Muscle of leg (tissue), 11 donors: ENCODE data around the gene SLC35F5. TPM values are rescaled to one million over a fixed set of nuclear protein-coding genes. Genes with fewer than 3 reads are reported as not detected.
"Not testable (repeated sequence)": the region's sequence is repeated elsewhere in the genome, so short reads cannot be mapped to it uniquely, and the experiment has no call there.

Experiments used
- DNase-seq: peaks from one replicate; pipeline ENCODE4 v3.0.0; 2013
- H3K27ac ChIP-seq: one replicate; pipeline ENCODE4 v1.5.1; 2013; ENCODE audit warnings: mild to moderate bottlenecking, low read length, control low read depth
- H3K27me3 ChIP-seq: one replicate; pipeline ENCODE4 v1.6.1; 2013; ENCODE audit warnings: low read length; ENCODE audit not compliant: control insufficient read depth, insufficient read depth
- H3K36me3 ChIP-seq: one replicate; pipeline ENCODE4 v1.6.1; 2013; ENCODE audit warnings: low read length; ENCODE audit not compliant: control insufficient read depth, insufficient read depth
- H3K4me1 ChIP-seq: one replicate; pipeline ENCODE4 v1.6.1; 2013; ENCODE audit warnings: low read length; ENCODE audit not compliant: control insufficient read depth, insufficient read depth
- H3K4me3 ChIP-seq: one replicate; pipeline ENCODE4 v1.5.1; 2013; ENCODE audit warnings: low read length, control low read depth
- H3K9me3 ChIP-seq: replicated peaks from 2 replicates; pipeline ENCODE4 v1.6.1; 2013; ENCODE audit warnings: low read depth, low read length; ENCODE audit not compliant: control insufficient read depth
- WGBS: methylation state at CpG from one replicate; pipeline ENCODE4 v1.1.5; 2013; ENCODE audit warnings: missing lambda C conversion rate; ENCODE audit not compliant: insufficient coverage; 5-methylcytosine and 5-hydroxymethylcytosine counted together
- polyA plus RNA-seq, 8 donors: library from polyadenylated mRNA; unstranded; fragments of 120-200 nt; gene quantifications; one replicate each; pipeline versions ENCODE4 v1.2.1 to v1.2.3, GENCODE V29; 2013; ENCODE audit warnings: inconsistent platforms in 1 of 8, low replicate concordance in 1 of 8; ENCODE audit not compliant: insufficient read length in 8 of 8, insufficient read depth in 1 of 8
- total RNA-seq: library from RNA; stranded (reverse); fragments of 120-200 nt; gene quantifications from one replicate; pipeline ENCODE4 v1.2.4, GENCODE V29; 2013

SLC35F5 gene
- total and polyA plus RNA-seq, 9 donors = 47.6 to 72.3 (median 55.7) TPM

DNA sequence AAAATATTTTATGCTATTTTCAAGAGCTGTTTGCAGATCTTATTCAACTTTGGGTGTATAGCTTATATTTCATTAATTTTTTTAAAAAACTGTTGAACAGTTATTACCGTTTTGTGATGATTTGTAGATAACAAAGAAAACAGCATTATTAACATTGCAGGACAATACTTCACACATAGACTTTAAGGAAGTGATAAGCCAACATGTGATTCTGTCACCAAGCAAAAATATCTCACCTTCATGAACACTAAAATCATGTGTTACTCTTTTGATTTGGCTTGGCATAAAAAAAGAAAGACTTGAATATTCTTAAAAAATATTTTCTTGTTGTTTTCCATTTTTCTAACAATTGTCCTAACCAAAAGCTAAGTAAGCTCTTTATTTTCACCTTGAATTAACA lies 33.0 kb downstream of the SLC35F5 start:
- H3K4me3 ChIP-seq = no peak overlapping the region
- whole genome bisulfite sequencing = no CpG with 5 or more reads among the region's 1 CpG
- H3K4me1 ChIP-seq = no peaks in the 10 kb centered on the region
- no peak for DNase-seq
- H3K27me3 ChIP-seq = no peaks in the 10 kb centered on the region
- no peak overlapping the region for H3K27ac ChIP-seq
- H3K36me3 ChIP-seq = peaks cover 9% of the 10 kb centered on the region
- no peaks in the 10 kb centered on the region for H3K9me3 ChIP-seq

DNA sequence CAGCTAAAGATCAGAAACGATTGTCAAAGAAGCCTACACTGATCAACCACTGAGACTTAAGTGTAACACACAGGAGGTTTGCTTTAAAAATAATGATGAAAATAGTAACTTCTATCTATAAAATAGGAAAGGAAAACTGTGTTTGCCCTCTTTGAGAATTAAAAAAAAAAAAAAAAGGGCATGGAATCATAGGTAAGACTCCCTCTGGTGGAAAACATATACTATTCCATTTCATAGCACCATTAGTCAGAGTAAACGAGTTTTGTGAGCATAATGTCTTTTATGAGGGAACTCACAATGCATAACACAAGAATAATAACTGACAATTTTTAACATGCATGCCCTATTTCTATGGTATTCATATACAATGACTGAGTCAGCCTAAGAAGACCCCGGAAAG lies 36.3 kb downstream of the SLC35F5 start:
- Histone ChIP-seq H3K27ac (no peak overlapping the region), H3K36me3 (peaks cover 17% of the 10 kb centered on the region), H3K4me3 (no peak overlapping the region), H3K4me1 (no peaks in the 10 kb centered on the region), H3K9me3 (no peaks in the 10 kb centered on the region), H3K27me3 (no peaks in the 10 kb centered on the region)
- WGBS = no CpG with 5 or more reads among the region's 3 CpGs
- peak; percentile 6 for DNase-seq

- Histone ChIP-seq H3K36me3 (peaks cover 19% of the 10 kb centered on the region), H3K27me3 (no peaks in the 10 kb centered on the region), H3K4me1 (no peaks in the 10 kb centered on the region), H3K4me3 (no peak overlapping the region), H3K27ac (no peak overlapping the region), H3K9me3 (no peaks in the 10 kb centered on the region)
- no CpG with 5 or more reads among the region's 3 CpGs for WGBS
- no peak for DNase-seq
Measured at GRCh38 chr2:113716291-113716690, 40.2 kb downstream of the SLC35F5 start.

DNA sequence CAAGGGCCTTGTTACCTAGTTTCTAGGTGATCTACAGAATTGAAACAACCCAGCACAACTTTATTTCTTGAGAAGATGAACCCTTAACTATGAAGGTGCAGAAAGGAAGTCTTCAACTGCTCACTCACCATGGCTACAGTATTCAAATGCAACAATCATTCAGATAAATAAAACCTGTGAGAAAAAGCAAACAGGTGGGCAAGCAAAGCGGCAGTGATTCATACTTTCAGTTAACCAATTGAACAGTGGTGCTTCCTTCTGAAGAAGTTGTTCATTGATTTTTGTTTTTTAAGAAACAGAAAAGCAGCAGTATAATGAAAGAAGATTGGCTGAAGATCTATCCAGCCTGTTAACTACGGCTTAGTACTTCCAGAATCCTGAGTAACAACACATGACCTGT lies 43.5 kb downstream of the SLC35F5 start:
- H3K9me3 ChIP-seq = no peaks in the 10 kb centered on the region
- H3K4me3 ChIP-seq = no peak overlapping the region
- no peak overlapping the region for H3K27ac ChIP-seq
- no peaks in the 10 kb centered on the region for H3K27me3 ChIP-seq
- no CpG with 5 or more reads among the region's 2 CpGs for WGBS
- no peaks in the 10 kb centered on the region for H3K4me1 ChIP-seq
- DNase-seq = no peak
- peaks cover 14% of the 10 kb centered on the region for H3K36me3 ChIP-seq

DNA sequence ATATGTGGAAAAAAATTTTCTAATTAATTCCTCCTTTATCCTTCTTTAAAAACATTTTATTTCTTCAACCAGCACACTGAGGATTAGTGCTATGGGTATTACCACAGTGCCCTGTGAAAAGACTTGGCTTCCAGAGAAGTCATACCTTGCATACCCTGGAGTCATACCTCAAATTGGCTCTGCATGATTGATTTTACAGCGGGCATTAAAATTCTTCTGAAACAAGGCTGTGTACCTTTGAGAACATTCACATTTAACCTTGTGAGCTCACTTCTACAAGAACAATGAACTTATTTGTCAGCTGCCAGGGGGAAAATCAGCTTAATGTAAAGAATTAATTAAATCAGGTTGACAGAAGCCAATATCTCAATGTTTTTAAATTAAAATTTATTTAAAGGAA lies 44.6 kb downstream of the SLC35F5 start:
- WGBS = 100% methylated on average over 1 of the region's 1 CpG
- Histone ChIP-seq H3K36me3 (peaks cover 11% of the 10 kb centered on the region), H3K4me3 (no peak overlapping the region), H3K27me3 (no peaks in the 10 kb centered on the region), H3K4me1 (no peaks in the 10 kb centered on the region), H3K27ac (no peak overlapping the region), H3K9me3 (no peaks in the 10 kb centered on the region)
- DNase-seq = no peak

- H3K27ac ChIP-seq = no peak overlapping the region
- no CpG with 5 or more reads among the region's 3 CpGs for WGBS
- no peaks in the 10 kb centered on the region for H3K9me3 ChIP-seq
- peaks cover 11% of the 10 kb centered on the region for H3K36me3 ChIP-seq
- no peaks in the 10 kb centered on the region for H3K4me1 ChIP-seq
- DNase-seq = no peak
- no peaks in the 10 kb centered on the region for H3K27me3 ChIP-seq
- H3K4me3 ChIP-seq = no peak overlapping the region
Measured at GRCh38 chr2:113709022-113709421, 47.4 kb downstream of the SLC35F5 start.

DNA sequence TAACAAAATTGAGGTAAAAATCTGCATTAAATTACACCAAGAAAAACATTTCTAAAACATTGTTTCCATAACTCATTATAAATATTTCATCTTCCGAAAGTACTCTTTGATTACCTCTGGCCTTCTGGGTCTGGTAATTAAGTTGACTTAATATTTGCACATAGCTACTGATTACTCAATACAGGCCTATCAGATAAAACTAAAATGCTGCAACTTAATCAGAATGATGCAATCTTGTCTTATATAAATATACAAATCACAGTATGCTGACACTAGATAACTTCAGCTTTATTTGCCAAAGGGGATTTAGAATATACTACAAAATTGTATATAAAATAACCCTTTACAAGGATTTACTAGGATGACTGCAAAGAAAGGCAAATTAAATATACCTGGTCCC lies 49.3 kb downstream of the SLC35F5 start:
- H3K27me3 ChIP-seq = no peaks in the 10 kb centered on the region
- H3K9me3 ChIP-seq = no peaks in the 10 kb centered on the region
- H3K36me3 ChIP-seq = peaks cover 5% of the 10 kb centered on the region
- H3K4me3 ChIP-seq = no peak overlapping the region
- no CpG with 5 or more reads among the region's 1 CpG for WGBS
- H3K27ac ChIP-seq = no peak overlapping the region
- no peaks in the 10 kb centered on the region for H3K4me1 ChIP-seq
- DNase-seq = no peak

DNA sequence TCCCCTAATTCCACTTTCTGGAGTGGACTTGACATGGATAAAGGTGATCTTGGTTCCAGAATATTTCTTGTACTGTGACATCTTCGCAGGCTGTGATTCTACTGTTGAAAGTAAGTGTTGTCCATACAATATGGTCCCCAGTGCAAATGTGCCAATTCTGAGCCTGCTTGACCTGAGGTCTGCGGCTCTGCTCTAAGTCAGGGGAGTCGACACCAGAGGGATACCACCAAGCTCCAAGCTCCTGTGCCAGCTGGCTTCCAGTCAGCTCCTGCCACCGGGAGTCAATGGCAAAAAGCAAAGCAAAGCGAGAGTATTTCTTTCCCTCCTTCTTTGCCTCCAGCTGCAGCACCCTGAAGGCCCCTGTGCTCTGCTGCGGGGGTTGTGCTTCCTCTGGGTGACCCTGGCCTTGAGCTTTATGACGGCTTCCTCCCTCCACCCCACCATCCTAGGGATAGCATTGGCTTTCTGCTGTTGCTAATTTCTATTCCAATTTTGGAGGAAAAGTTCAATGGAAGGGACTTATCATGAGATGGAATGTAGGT lies 50.4 kb downstream of the SLC35F5 start:
- no peak overlapping the region for H3K27ac ChIP-seq

DNA sequence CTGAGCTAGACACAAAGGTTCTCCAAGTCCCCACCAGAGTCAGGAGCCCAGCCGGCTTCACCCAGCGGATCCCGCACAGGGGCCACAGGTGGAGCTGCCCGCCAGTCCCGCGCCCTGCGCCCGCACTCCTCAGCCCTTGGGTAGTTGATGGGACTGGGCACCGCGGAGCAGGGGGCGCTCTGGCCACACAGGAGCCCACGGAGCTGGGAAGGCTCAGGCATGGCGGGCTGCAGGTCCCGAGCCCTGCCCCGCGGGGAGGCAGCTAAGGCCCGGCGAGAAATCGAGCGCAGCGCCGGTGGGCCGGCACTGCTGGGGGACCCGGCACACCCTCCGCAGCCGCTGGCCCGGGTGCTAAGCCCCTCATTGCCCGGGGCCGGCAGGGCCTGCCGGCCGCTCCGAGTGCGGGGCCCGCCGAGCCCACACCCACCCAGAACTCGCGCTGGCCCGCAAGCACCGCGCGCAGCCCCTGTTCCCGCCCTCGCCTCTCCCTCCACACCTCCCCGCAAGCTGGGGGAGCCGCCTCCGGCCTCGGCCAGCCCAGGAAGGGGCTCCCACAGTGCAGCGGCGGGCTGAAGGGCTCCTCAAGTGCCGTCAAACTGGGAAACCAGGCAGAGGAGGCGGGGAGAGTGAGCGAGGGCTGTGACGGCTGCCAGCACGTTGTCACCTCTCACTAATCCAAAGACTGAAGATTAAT lies 52.0 kb downstream of the SLC35F5 start:
- H3K4me3 ChIP-seq, H3K27me3 ChIP-seq, H3K4me1 ChIP-seq, H3K27ac ChIP-seq, H3K36me3 ChIP-seq, DNase-seq, H3K9me3 ChIP-seq: not testable (repeated sequence)
- 94% methylated on average over 28 of the region's 54 CpGs for WGBS

More for the DNA sequence above, 50.4 kb downstream of the SLC35F5 start:
- Histone ChIP-seq H3K4me1 (no peaks in the 10 kb centered on the region), H3K4me3 (no peak overlapping the region), H3K36me3 (peaks cover 5% of the 10 kb centered on the region), H3K27me3 (no peaks in the 10 kb centered on the region), H3K9me3 (no peaks in the 10 kb centered on the region)
- WGBS = 85% methylated on average over 4 of the region's 7 CpGs
- DNase-seq = peak; percentile 12

- WGBS = 85% methylated on average over 23 of the region's 25 CpGs
- Histone ChIP-seq H3K27ac (no peak overlapping the region), H3K4me3 (no peak overlapping the region)
Measured at GRCh38 chr2:113703386-113704299, 52.8 kb downstream of the SLC35F5 start.

More at GRCh38 chr2:113703386-113704299, 52.8 kb downstream of the SLC35F5 start:
- H3K36me3 ChIP-seq = peaks cover 5% of the 10 kb centered on the region
- H3K4me1 ChIP-seq = no peaks in the 10 kb centered on the region
- H3K9me3 ChIP-seq = no peaks in the 10 kb centered on the region
- DNase-seq = no peak
- H3K27me3 ChIP-seq = no peaks in the 10 kb centered on the region
